WTC11 (cell line): ENCODE data around the gene LATS2. TPM values are rescaled to one million over a fixed set of nuclear protein-coding genes. Genes with fewer than 3 reads are reported as not detected.

ENCODE experiments used
- ATAC-seq: fragments of 200-7000 bp; cut with Tn5 transposase; 2 replicates; pipeline ENCODE4 v1.10.0; 2021; ENCODE audit warnings: mild to moderate bottlenecking, moderate library complexity
- CTCF ChIA-PET: fragments of 300-600 bp; sonication (Branson Sonifier 250); formaldehyde crosslinking; loops from one replicate; lab custom pipeline; 2021; ENCODE audit warnings: antibody characterized with exemption; lab: Charles Lee
- POLR2A ChIA-PET: fragments of 350-600 bp; sonication (Branson Sonifier 250); formaldehyde crosslinking; loops from one replicate; lab custom pipeline; 2021; ENCODE audit warnings: antibody characterized with exemption; lab: Charles Lee
- DNase-seq: peaks from one replicate; pipeline ENCODE4 v3.0.0; 2021; ENCODE audit warnings: low spot score
- H3K27ac Mint-ChIP-seq: 2 replicates; pipeline ENCODE4 v1.8.0; 2021; ENCODE audit warnings: mixed read lengths
- H3K27me3 Mint-ChIP-seq: 2 replicates; pipeline ENCODE4 v1.8.0; 2021; ENCODE audit warnings: low read depth, mild to moderate bottlenecking, moderate library complexity, mixed read lengths
- H3K36me3 Mint-ChIP-seq: 2 replicates; pipeline ENCODE4 v1.8.0; 2021; ENCODE audit warnings: mixed read lengths
- H3K4me1 Mint-ChIP-seq: 2 replicates; pipeline ENCODE4 v1.8.0; 2022; ENCODE audit warnings: mixed read lengths
- H3K4me3 Mint-ChIP-seq: 2 replicates; pipeline ENCODE4 v1.8.0; 2021; ENCODE audit warnings: mild to moderate bottlenecking, moderate library complexity, mixed read lengths
- H3K9me3 Mint-ChIP-seq: 2 replicates; pipeline ENCODE4 v1.8.0; 2021; ENCODE audit warnings: mixed read lengths
- EMX1 ChIP-seq: fragments of 250-450 bp; sonication (Bioruptor Pico); IDR thresholded peaks from 2 replicates; pipeline ENCODE4 v1.8.0; 2021; ENCODE audit warnings: mild to moderate bottlenecking
- FOXK1 ChIP-seq: sonication (generic); formaldehyde crosslinking; IDR thresholded peaks from 2 replicates; pipeline ENCODE4 v1.8.0; 2022; ENCODE audit warnings: mild to moderate bottlenecking, moderate library complexity, missing genetic modification reagents
- NR3C1 ChIP-seq: sonication (generic); formaldehyde crosslinking; conservative IDR thresholded peaks from 2 replicates; pipeline ENCODE4 v1.8.1; 2023; ENCODE audit warnings: low read depth, mild to moderate bottlenecking, missing genetic modification reagents
- ZNF121 ChIP-seq: sonication (generic); formaldehyde crosslinking; IDR thresholded peaks from 2 replicates; pipeline ENCODE4 v1.8.0; 2023; ENCODE audit warnings: missing genetic modification reagents
- ZNF138 ChIP-seq: sonication (generic); formaldehyde crosslinking; conservative IDR thresholded peaks from 2 replicates; pipeline ENCODE4 v1.8.1; 2022; ENCODE audit warnings: mild to moderate bottlenecking, moderate library complexity, missing genetic modification reagents
- ZNF232 ChIP-seq: sonication (generic); formaldehyde crosslinking; IDR thresholded peaks from 2 replicates; pipeline ENCODE4 v1.8.0; 2022; ENCODE audit warnings: mild to moderate bottlenecking, missing genetic modification reagents
- ZNF317 ChIP-seq: sonication (generic); formaldehyde crosslinking; IDR thresholded peaks from 2 replicates; pipeline ENCODE4 v1.8.1; 2023; ENCODE audit warnings: low read depth, mild to moderate bottlenecking, moderate library complexity, missing genetic modification reagents, borderline replicate concordance
- total RNA-seq: library from RNA; stranded (reverse); gene quantifications from 3 replicates; pipeline ENCODE4 v1.2.3, GENCODE V29; 2021
- TF ChIP-seq, protein P1 (sequence below): fragments of 250-450 bp; sonication (Bioruptor Pico); IDR thresholded peaks from 2 replicates; pipeline ENCODE4 v1.9.0; 2021; ENCODE audit warnings: mild to moderate bottlenecking
- TF ChIP-seq, protein P2 (sequence below): sonication (generic); formaldehyde crosslinking; IDR thresholded peaks from 2 replicates; pipeline ENCODE4 v1.8.1; 2022; ENCODE audit warnings: mild to moderate bottlenecking, missing genetic modification reagents, moderate library complexity, borderline replicate concordance
- TF ChIP-seq, protein P3 (sequence below): sonication (generic); formaldehyde crosslinking; IDR thresholded peaks from 2 replicates; pipeline ENCODE4 v1.8.0; 2022; ENCODE audit warnings: mild to moderate bottlenecking, missing genetic modification reagents
- TF ChIP-seq, protein P4 (sequence below): fragments of 250-450 bp; sonication (Bioruptor Pico); IDR thresholded peaks from 2 replicates; pipeline ENCODE4 v1.8.0; 2021; ENCODE audit warnings: mild to moderate bottlenecking
- TF ChIP-seq, protein P5 (sequence below): sonication (generic); formaldehyde crosslinking; IDR thresholded peaks from 2 replicates; pipeline ENCODE4 v1.8.1; 2023; ENCODE audit warnings: mild to moderate bottlenecking, missing genetic modification reagents
- TF ChIP-seq, protein P6 (sequence below): sonication (generic); formaldehyde crosslinking; IDR thresholded peaks from 2 replicates; pipeline ENCODE4 v1.8.1; 2022; ENCODE audit warnings: missing genetic modification reagents, borderline replicate concordance
- TF ChIP-seq, protein P7 (sequence below): fragments of 250-450 bp; sonication (Bioruptor Pico); IDR thresholded peaks from 2 replicates; pipeline ENCODE4 v2.1.2; 2022; ENCODE audit warnings: mild to moderate bottlenecking, moderate library complexity
- TF ChIP-seq, protein P8 (sequence below): sonication (generic); formaldehyde crosslinking; IDR thresholded peaks from 2 replicates; pipeline ENCODE4 v1.8.0; 2022; ENCODE audit warnings: mild to moderate bottlenecking, missing genetic modification reagents
- TF ChIP-seq, protein P9 (sequence below): sonication (generic); formaldehyde crosslinking; IDR thresholded peaks from 2 replicates; pipeline ENCODE4 v1.8.1; 2023; ENCODE audit warnings: mild to moderate bottlenecking, missing genetic modification reagents, moderate library complexity

The LATS2 gene
- total RNA-seq, 1 experiment from 2014 or later, result 28.9 TPM

DNA sequence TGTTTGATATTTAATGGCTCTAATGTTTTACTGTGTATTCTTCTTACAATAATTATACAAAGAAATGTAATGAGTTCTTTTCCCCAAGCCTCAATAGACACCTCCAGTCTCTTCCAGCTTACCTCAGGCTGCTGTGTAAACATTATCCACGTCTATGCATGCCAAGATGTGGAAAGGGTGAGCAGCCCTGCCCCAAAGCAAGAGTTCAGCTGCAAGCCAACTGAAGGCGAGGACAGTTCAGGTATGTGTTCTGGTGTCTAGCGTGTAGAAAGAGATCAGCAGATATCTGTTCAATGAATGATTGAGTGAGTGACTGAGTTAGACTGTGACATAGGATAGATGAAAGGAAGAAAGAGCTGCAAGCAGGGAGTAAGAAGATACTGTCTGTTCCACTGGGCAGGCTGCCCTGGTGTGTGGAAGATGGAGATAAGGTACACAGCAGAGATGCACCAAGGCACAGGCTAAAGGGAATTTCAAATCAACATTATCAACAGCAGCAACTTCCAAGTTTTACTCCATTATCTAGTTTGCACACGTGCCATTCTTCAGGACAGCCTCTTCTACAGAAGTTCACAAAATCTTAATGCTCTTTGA is 66.0 kb downstream of the LATS2 start:
- CTCF ChIA-PET, result no interaction called here
- Mint-ChIP-seq H3K27ac (peak overlapping the region; percentile 44; the same call in 1 of the 2 replicates), H3K4me3 (no peak overlapping the region), H3K36me3 (peaks cover 10% of the 10 kb centered on the region), H3K9me3 (no peaks in the 10 kb centered on the region), H3K27me3 (no peaks in the 10 kb centered on the region), H3K4me1 (peaks cover 28% of the 10 kb centered on the region)
- DNase-seq, result no peak
- no peak for ATAC-seq
- TF ChIP-seq, protein P1, sequence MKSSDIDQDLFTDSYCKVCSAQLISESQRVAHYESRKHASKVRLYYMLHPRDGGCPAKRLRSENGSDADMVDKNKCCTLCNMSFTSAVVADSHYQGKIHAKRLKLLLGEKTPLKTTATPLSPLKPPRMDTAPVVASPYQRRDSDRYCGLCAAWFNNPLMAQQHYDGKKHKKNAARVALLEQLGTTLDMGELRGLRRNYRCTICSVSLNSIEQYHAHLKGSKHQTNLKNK (CRISPR knock-in tag), result no peak
- TF ChIP-seq, protein P2, sequence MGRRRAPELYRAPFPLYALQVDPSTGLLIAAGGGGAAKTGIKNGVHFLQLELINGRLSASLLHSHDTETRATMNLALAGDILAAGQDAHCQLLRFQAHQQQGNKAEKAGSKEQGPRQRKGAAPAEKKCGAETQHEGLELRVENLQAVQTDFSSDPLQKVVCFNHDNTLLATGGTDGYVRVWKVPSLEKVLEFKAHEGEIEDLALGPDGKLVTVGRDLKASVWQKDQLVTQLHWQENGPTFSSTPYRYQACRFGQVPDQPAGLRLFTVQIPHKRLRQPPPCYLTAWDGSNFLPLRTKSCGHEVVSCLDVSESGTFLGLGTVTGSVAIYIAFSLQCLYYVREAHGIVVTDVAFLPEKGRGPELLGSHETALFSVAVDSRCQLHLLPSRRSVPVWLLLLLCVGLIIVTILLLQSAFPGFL (CRISPR knock-in tag), result no peak
- TF ChIP-seq NR3C1, result no peak
- TF ChIP-seq, protein P3, sequence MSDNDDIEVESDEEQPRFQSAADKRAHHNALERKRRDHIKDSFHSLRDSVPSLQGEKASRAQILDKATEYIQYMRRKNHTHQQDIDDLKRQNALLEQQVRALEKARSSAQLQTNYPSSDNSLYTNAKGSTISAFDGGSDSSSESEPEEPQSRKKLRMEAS (CRISPR knock-in tag), result no peak
- TF ChIP-seq, protein P4, sequence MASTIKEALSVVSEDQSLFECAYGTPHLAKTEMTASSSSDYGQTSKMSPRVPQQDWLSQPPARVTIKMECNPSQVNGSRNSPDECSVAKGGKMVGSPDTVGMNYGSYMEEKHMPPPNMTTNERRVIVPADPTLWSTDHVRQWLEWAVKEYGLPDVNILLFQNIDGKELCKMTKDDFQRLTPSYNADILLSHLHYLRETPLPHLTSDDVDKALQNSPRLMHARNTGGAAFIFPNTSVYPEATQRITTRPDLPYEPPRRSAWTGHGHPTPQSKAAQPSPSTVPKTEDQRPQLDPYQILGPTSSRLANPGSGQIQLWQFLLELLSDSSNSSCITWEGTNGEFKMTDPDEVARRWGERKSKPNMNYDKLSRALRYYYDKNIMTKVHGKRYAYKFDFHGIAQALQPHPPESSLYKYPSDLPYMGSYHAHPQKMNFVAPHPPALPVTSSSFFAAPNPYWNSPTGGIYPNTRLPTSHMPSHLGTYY (CRISPR knock-in tag), result no peak
- TF ChIP-seq ZNF317, result no peak
- POLR2A ChIA-PET, result no interaction called here

DNA sequence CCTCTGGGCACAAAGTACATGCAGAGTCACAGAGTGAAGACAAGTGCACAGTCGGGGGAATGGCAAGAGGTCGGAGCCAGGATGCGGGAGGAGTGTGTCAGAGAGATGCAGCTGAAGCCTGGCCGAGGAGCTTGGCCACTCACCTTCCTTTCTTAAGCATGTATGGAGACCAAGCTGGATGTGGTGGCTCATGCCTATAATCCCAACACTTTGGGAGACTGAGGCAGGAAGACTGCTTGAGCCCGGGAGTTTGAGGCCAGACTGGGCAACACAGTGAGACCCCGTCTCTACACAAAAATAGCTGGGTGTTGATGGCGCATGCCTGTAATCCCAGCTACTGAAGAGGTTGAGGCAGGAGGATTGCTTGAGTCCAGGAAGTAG is 67.0 kb downstream of the LATS2 start:
- H3K4me3 Mint-ChIP-seq, result no peak overlapping the region
- peaks cover 28% of the 10 kb centered on the region for H3K4me1 Mint-ChIP-seq
- no peaks in the 10 kb centered on the region for H3K9me3 Mint-ChIP-seq
- ATAC-seq (no peak), DNase-seq (no peak)
- no peak overlapping the region for H3K27ac Mint-ChIP-seq
- ChIA-PET POLR2A (interaction anchor here (0.6 kb wide), 1 partner anchor 24 kb away, joined by 7 read pairs; no protein-coding TSS in a partner anchor), CTCF (no interaction called here)
- H3K36me3 Mint-ChIP-seq, result peaks cover 14% of the 10 kb centered on the region
- no peaks in the 10 kb centered on the region for H3K27me3 Mint-ChIP-seq
- TF ChIP-seq, protein P5, sequence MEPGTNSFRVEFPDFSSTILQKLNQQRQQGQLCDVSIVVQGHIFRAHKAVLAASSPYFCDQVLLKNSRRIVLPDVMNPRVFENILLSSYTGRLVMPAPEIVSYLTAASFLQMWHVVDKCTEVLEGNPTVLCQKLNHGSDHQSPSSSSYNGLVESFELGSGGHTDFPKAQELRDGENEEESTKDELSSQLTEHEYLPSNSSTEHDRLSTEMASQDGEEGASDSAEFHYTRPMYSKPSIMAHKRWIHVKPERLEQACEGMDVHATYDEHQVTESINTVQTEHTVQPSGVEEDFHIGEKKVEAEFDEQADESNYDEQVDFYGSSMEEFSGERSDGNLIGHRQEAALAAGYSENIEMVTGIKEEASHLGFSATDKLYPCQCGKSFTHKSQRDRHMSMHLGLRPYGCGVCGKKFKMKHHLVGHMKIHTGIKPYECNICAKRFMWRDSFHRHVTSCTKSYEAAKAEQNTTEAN (CRISPR knock-in tag), result no peak
- TF ChIP-seq ZNF121 (CRISPR knock-in tag), result peak; percentile 94
- TF ChIP-seq, all 79 proteins: peak for 1

DNA sequence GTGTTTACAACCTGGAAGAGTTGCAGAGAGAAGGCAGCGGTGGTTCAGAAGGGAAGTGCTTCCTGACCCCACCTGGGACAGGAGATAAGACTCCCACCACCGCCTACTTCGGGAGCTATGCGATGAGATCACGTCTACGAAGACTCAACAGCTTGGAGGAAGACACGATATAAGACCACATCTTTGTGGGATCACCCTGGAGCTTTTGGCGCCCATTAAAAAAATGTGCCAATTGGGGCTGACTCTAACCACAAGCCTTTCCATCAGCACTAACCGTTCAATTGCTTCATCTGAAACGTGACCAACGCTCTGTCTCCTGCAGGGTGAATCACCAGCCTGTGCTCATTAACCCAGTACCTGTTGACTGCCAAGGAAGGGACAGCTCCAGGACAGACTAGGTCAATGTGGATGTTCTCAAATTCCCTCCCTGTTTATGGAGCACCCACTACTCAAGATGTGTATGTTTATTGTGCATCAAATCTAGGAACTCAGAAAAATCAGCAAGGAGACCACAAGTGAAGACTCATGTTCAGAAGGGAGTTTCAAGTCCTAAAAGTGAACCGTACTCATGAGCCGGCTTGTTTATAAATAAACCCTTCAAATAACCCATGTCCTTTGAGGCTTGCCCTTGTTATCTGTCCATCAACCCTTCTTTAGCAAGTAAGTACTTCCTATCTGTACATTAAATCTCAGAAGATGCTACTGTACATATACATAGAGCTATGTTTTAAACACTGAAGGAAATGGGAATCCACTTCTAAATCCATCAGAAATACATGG is 67.5 kb downstream of the LATS2 start:
- ATAC-seq (no peak), DNase-seq (no peak)
- Mint-ChIP-seq H3K27me3 (no peaks in the 10 kb centered on the region), H3K27ac (peak overlapping the region; percentile 8; the same call in 1 of the 2 replicates), H3K9me3 (no peaks in the 10 kb centered on the region), H3K4me3 (no peak overlapping the region), H3K36me3 (peaks cover 10% of the 10 kb centered on the region), H3K4me1 (peaks cover 23% of the 10 kb centered on the region)
- POLR2A ChIA-PET, result interaction anchor here (0.6 kb wide), 1 partner anchor 24 kb away, joined by 7 read pairs; no protein-coding TSS in a partner anchor
- CTCF ChIA-PET, result no interaction called here
- no peak for TF ChIP-seq ZNF232 (CRISPR knock-in tag)
- no peak for TF ChIP-seq ZNF138 (CRISPR knock-in tag)
- TF ChIP-seq, protein P6, sequence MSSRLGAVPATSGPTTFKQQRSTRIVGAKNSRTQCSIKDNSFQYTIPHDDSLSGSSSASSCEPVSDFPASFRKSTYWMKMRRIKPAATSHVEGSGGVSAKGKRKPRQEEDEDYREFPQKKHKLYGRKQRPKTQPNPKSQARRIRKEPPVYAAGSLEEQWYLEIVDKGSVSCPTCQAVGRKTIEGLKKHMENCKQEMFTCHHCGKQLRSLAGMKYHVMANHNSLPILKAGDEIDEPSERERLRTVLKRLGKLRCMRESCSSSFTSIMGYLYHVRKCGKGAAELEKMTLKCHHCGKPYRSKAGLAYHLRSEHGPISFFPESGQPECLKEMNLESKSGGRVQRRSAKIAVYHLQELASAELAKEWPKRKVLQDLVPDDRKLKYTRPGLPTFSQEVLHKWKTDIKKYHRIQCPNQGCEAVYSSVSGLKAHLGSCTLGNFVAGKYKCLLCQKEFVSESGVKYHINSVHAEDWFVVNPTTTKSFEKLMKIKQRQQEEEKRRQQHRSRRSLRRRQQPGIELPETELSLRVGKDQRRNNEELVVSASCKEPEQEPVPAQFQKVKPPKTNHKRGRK, result no peak
- TF ChIP-seq, protein P7, sequence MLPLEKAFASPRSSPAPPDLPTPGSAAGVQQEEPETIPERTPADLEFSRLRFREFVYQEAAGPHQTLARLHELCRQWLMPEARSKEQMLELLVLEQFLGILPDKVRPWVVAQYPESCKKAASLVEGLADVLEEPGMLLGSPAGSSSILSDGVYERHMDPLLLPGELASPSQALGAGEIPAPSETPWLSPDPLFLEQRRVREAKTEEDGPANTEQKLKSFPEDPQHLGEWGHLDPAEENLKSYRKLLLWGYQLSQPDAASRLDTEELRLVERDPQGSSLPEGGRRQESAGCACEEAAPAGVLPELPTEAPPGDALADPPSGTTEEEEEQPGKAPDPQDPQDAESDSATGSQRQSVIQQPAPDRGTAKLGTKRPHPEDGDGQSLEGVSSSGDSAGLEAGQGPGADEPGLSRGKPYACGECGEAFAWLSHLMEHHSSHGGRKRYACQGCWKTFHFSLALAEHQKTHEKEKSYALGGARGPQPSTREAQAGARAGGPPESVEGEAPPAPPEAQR (CRISPR knock-in tag), result no peak
- TF ChIP-seq, protein P8, sequence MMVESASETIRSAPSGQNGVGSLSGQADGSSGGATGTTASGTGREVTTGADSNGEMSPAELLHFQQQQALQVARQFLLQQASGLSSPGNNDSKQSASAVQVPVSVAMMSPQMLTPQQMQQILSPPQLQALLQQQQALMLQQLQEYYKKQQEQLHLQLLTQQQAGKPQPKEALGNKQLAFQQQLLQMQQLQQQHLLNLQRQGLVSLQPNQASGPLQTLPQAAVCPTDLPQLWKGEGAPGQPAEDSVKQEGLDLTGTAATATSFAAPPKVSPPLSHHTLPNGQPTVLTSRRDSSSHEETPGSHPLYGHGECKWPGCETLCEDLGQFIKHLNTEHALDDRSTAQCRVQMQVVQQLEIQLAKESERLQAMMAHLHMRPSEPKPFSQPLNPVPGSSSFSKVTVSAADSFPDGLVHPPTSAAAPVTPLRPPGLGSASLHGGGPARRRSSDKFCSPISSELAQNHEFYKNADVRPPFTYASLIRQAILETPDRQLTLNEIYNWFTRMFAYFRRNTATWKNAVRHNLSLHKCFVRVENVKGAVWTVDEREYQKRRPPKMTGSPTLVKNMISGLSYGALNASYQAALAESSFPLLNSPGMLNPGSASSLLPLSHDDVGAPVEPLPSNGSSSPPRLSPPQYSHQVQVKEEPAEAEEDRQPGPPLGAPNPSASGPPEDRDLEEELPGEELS (CRISPR knock-in tag), result no peak
- no peak for TF ChIP-seq FOXK1 (CRISPR knock-in tag)
- TF ChIP-seq, protein P9, sequence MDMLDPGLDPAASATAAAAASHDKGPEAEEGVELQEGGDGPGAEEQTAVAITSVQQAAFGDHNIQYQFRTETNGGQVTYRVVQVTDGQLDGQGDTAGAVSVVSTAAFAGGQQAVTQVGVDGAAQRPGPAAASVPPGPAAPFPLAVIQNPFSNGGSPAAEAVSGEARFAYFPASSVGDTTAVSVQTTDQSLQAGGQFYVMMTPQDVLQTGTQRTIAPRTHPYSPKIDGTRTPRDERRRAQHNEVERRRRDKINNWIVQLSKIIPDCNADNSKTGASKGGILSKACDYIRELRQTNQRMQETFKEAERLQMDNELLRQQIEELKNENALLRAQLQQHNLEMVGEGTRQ (CRISPR knock-in tag), result no peak
- no peak for TF ChIP-seq EMX1 (CRISPR knock-in tag)
- TF ChIP-seq, protein P2 (CRISPR knock-in tag), result no peak
